D341Med (cell line): ENCODE results near the gene GLIPR2.

Experiments used
- DNase-seq: peaks from one replicate; pipeline ENCODE4 v3.0.0; 2012; ENCODE audit warnings: low spot score

GLIPR2 gene

GRCh38 chr9:36194326-36195000, 57.9 kb downstream of the GLIPR2 start:
- no peak for DNase-seq

- DNase-seq = peak; percentile 49
Measured at GRCh38 chr9:36204906-36205547, 68.5 kb downstream of the GLIPR2 start.

GRCh38 chr9:36207016-36207415, 70.5 kb downstream of the GLIPR2 start:
- DNase-seq = no peak

- no peak for DNase-seq
Measured at GRCh38 chr9:36207546-36208012, 71.0 kb downstream of the GLIPR2 start.

- peak; percentile 72 for DNase-seq
Measured at GRCh38 chr9:36208521-36209253, 72.2 kb downstream of the GLIPR2 start.

- DNase-seq = no peak
Measured at GRCh38 chr9:36210722-36211121, 74.2 kb downstream of the GLIPR2 start.

- no peak for DNase-seq
Measured at GRCh38 chr9:36211510-36211909, 75.0 kb downstream of the GLIPR2 start.

GRCh38 chr9:36213387-36213786, 76.9 kb downstream of the GLIPR2 start:
- no peak for DNase-seq
